H1 (cell line): Measurements from ENCODE around the gene CCDC179. TPM values are rescaled to one million over a fixed set of nuclear protein-coding genes. Genes with fewer than 3 reads are reported as not detected.

ENCODE experiments used
- CTCF ChIA-PET: fragments of 300-600 bp; sonication (Branson Sonifier 250); formaldehyde crosslinking; loops from one replicate; lab custom pipeline; 2021; ENCODE audit not compliant: partially characterized antibody; lab: Charles Lee
- POLR2A ChIA-PET: fragments of 300-600 bp; sonication (Branson Sonifier 250); formaldehyde crosslinking; loops from one replicate; lab custom pipeline; 2021; ENCODE audit warnings: inconsistent platforms; ENCODE audit not compliant: partially characterized antibody; lab: Charles Lee
- DNase-seq, 2 experiments: peaks; one replicate each; pipeline versions ENCODE4 v3.0.0 to v3.0.0-alpha.2; 2010 to 2022; ENCODE audit warnings: low spot score in 2 of 2, low read depth in 1 of 2, mixed read lengths in 1 of 2
- FAIRE-seq: peaks from 2 replicates; lab custom pipeline; 2011; peaks lifted over from hg19 to GRCh38; lab: Jason Lieb, UNC
- H2AFZ ChIP-seq: 2 replicates; pipeline ENCODE4 v1.8.1; 2012; ENCODE audit warnings: low read length, inconsistent platforms
- H2AK5ac ChIP-seq: 2 replicates; pipeline ENCODE4 v1.6.1; 2013; ENCODE audit warnings: low read depth, low read length
- H2BK120ac ChIP-seq: replicated peaks from 2 replicates; pipeline ENCODE3; 2013; ENCODE audit warnings: low read depth, low read length, inconsistent platforms
- H2BK12ac ChIP-seq: 2 replicates; pipeline ENCODE4 v1.6.1; 2013; ENCODE audit warnings: low read depth, low read length
- H2BK15ac ChIP-seq: 2 replicates; pipeline ENCODE4 v1.6.1; 2013; ENCODE audit warnings: low read length
- H2BK20ac ChIP-seq: 2 replicates; pipeline ENCODE4 v1.6.1; 2013; ENCODE audit warnings: low read length
- H2BK5ac ChIP-seq: 2 replicates; pipeline ENCODE4 v1.6.1; 2013; ENCODE audit warnings: low read depth, low read length
- H3K14ac ChIP-seq: 2 replicates; pipeline ENCODE4 v1.6.1; 2013; ENCODE audit warnings: inconsistent platforms; ENCODE audit not compliant: insufficient read length
- H3K18ac ChIP-seq: 2 replicates; pipeline ENCODE4 v1.6.1; 2013; ENCODE audit warnings: low read length; ENCODE audit errors: extremely low read depth
- H3K23ac ChIP-seq: 2 replicates; pipeline ENCODE4 v1.6.1; 2013; ENCODE audit warnings: inconsistent platforms; ENCODE audit not compliant: insufficient read length
- H3K23me2 ChIP-seq: 2 replicates; pipeline ENCODE4 v1.6.1; 2013; ENCODE audit warnings: low read depth, low read length
- H3K27ac ChIP-seq: 2 replicates; pipeline ENCODE4 v1.6.1; 2011; ENCODE audit warnings: low read depth, low read length, inconsistent platforms
- H3K27me3 ChIP-seq, 4 experiments: replicated peaks in 1 of 4; 1 replicate in 1 of 4; 2 replicates in 3 of 4; pipeline versions ENCODE4 v1.6.1 to v1.8.1; 2011 to 2013; ENCODE audit warnings: low read length in 3 of 4, mild to moderate bottlenecking in 3 of 4, inconsistent platforms in 2 of 4, mixed read lengths in 2 of 4, moderate library complexity in 1 of 4; ENCODE audit not compliant: control insufficient read depth in 3 of 4, insufficient read depth in 3 of 4; ENCODE audit errors: extremely low read depth in 1 of 4
- H3K36me3 ChIP-seq, 4 experiments: 2 replicates each; pipeline versions ENCODE4 v1.6.1 to v1.8.1; 2011 to 2013; ENCODE audit warnings: mild to moderate bottlenecking in 4 of 4, low read length in 3 of 4, moderate library complexity in 2 of 4, control low read depth in 1 of 4, inconsistent platforms in 1 of 4; ENCODE audit not compliant: insufficient read depth in 4 of 4, control insufficient read depth in 2 of 4
- H3K4ac ChIP-seq: replicated peaks from 2 replicates; pipeline ENCODE3; 2013; ENCODE audit warnings: low read length, low read depth, mixed read lengths, inconsistent platforms; ENCODE audit not compliant: insufficient read length
- H3K4me1 ChIP-seq, 4 experiments: replicated peaks in 1 of 4; 1 replicate in 1 of 4; 2 replicates in 3 of 4; pipeline versions ENCODE4 v1.6.1 to v1.8.1; 2011 to 2013; ENCODE audit warnings: low read length in 3 of 4, inconsistent platforms in 2 of 4, mixed read lengths in 1 of 4; ENCODE audit not compliant: insufficient read depth in 4 of 4, control insufficient read depth in 3 of 4
- H3K4me2 ChIP-seq, 2 experiments: 2 replicates each; pipeline versions ENCODE4 v1.6.1 to v1.8.1; 2011 to 2013; ENCODE audit warnings: low read depth in 2 of 2, low read length in 2 of 2, control low read depth in 1 of 2, inconsistent platforms in 1 of 2, mild to moderate bottlenecking in 1 of 2; ENCODE audit not compliant: insufficient read depth in 1 of 2
- H3K4me3 ChIP-seq, 4 experiments: fragments of 200-600, 300-600 bp in 1 of 4; sonication (generic), shearing (Covaris generic), sonication (Bioruptor Twin) in 1 of 4; 2 replicates each; pipeline versions ENCODE4 v1.5.1 to v1.8.1; 2011 to 2016; ENCODE audit warnings: low read length in 4 of 4, low read depth in 3 of 4, control low read depth in 2 of 4, inconsistent platforms in 2 of 4, mild to moderate bottlenecking in 2 of 4, mixed read lengths in 1 of 4, moderate library complexity in 1 of 4; ENCODE audit not compliant: insufficient read depth in 2 of 4; ENCODE audit errors: extremely low read depth in 1 of 4
- H3K56ac ChIP-seq: replicated peaks from 2 replicates; pipeline ENCODE3; 2013; ENCODE audit warnings: low read depth, mild to moderate bottlenecking, mixed read lengths, low read length, inconsistent platforms; ENCODE audit not compliant: insufficient read length
- H3K79me1 ChIP-seq: 2 replicates; pipeline ENCODE4 v1.6.1; 2013; ENCODE audit warnings: low read depth, low read length, control low read depth
- H3K79me2 ChIP-seq, 2 experiments: 2 replicates each; pipeline versions ENCODE4 v1.6.1 to v1.8.1; 2012 to 2013; ENCODE audit warnings: low read length in 2 of 2, mild to moderate bottlenecking in 2 of 2, inconsistent platforms in 1 of 2; ENCODE audit not compliant: insufficient read depth in 2 of 2, control insufficient read depth in 1 of 2
- H3K9ac ChIP-seq, 4 experiments: replicated peaks in 1 of 4; 1 replicate in 1 of 4; 2 replicates in 3 of 4; pipeline versions ENCODE4 v1.6.1 to v1.8.1; 2011 to 2013; ENCODE audit warnings: low read depth in 3 of 4, low read length in 3 of 4, control low read depth in 2 of 4, mild to moderate bottlenecking in 2 of 4, moderate library complexity in 2 of 4, inconsistent platforms in 1 of 4; ENCODE audit errors: extremely low read depth in 1 of 4
- H3K9me3 ChIP-seq, 2 experiments: 2 replicates each; pipeline versions ENCODE4 v1.6.1 to v1.8.1; 2012 to 2013; ENCODE audit warnings: mild to moderate bottlenecking in 2 of 2, moderate library complexity in 2 of 2, control low read depth in 1 of 2, inconsistent platforms in 1 of 2, low read depth in 1 of 2, low read length in 1 of 2, mixed read lengths in 1 of 2; ENCODE audit not compliant: insufficient read depth in 2 of 2
- H4K20me1 ChIP-seq, 2 experiments: replicated peaks in 1 of 2; 2 replicates each; pipeline versions ENCODE3 to v1.8.1; 2011 to 2013; ENCODE audit warnings: inconsistent platforms in 2 of 2, low read length in 2 of 2, mild to moderate bottlenecking in 1 of 2; ENCODE audit not compliant: insufficient read depth in 2 of 2, control insufficient read depth in 1 of 2
- H4K5ac ChIP-seq: 2 replicates; pipeline ENCODE4 v1.6.1; 2013; ENCODE audit warnings: low read length, low read depth, mixed read lengths, inconsistent platforms; ENCODE audit not compliant: insufficient read length
- H4K8ac ChIP-seq: 2 replicates; pipeline ENCODE4 v1.8.0; 2013; ENCODE audit warnings: mild to moderate bottlenecking, moderate library complexity, low read length, inconsistent platforms; ENCODE audit not compliant: insufficient read depth; ENCODE audit errors: extremely low read depth
- H4K91ac ChIP-seq: replicated peaks from 2 replicates; pipeline ENCODE3; 2013; ENCODE audit warnings: low read length, mixed read lengths, inconsistent platforms; ENCODE audit not compliant: insufficient read length
- BACH1 ChIP-seq: IDR thresholded peaks from 2 replicates; pipeline ENCODE4 v1.6.1; 2012; ENCODE audit warnings: low read length, improper control_type of control experiment
- CHD1 ChIP-seq: IDR thresholded peaks from 2 replicates; pipeline ENCODE4 v1.6.1; 2012; ENCODE audit warnings: low read depth, low read length, improper control_type of control experiment
- CHD2 ChIP-seq: IDR thresholded peaks from 2 replicates; pipeline ENCODE4 v1.6.1; 2012; ENCODE audit warnings: low read length, improper control_type of control experiment
- FOSL1 ChIP-seq: IDR thresholded peaks from 2 replicates; pipeline ENCODE4 v1.6.1; 2011; ENCODE audit warnings: mild to moderate bottlenecking, low read depth, low read length, moderate library complexity; ENCODE audit not compliant: insufficient read depth
- KDM1A ChIP-seq: fragments of 200-600, 300-600 bp; sonication (generic); IDR thresholded peaks from 2 replicates; pipeline ENCODE4 v1.7.1; 2016; ENCODE audit warnings: mild to moderate bottlenecking, low read length, borderline replicate concordance
- MAX ChIP-seq: IDR thresholded peaks from 2 replicates; pipeline ENCODE4 v1.6.1; 2012; ENCODE audit warnings: inconsistent platforms
- NRF1 ChIP-seq: IDR thresholded peaks from 2 replicates; pipeline ENCODE4 v1.6.1; 2011; ENCODE audit warnings: mild to moderate bottlenecking, low read depth, low read length, improper control_type of control experiment
- POU5F1 ChIP-seq: IDR thresholded peaks from 2 replicates; pipeline ENCODE4 v1.6.1; 2011; ENCODE audit warnings: low read depth, mild to moderate bottlenecking, low read length, moderate library complexity
- RAD21 ChIP-seq, 2 experiments: IDR thresholded peaks in 1 of 2; conservative IDR thresholded peaks in 1 of 2; 2 replicates each; pipeline ENCODE4 v1.6.1; 2011; ENCODE audit warnings: low read depth in 2 of 2, low read length in 2 of 2, improper control_type of control experiment in 1 of 2, inconsistent platforms in 1 of 2, mild to moderate bottlenecking in 1 of 2, moderate library complexity in 1 of 2
- SP1 ChIP-seq: IDR thresholded peaks from 2 replicates; pipeline ENCODE4 v1.6.1; 2011; ENCODE audit warnings: low read depth, low read length
- USF2 ChIP-seq: IDR thresholded peaks from 2 replicates; pipeline ENCODE4 v1.6.1; 2011; ENCODE audit warnings: low read length, improper control_type of control experiment
- WGBS, 2 experiments: shearing (Covaris generic) in 1 of 2; methylation state at CpG; one replicate each; pipeline versions ENCODE4 v1.1.6 to v1.1.7; 2013 to 2015; ENCODE audit warnings: low lambda C conversion rate in 2 of 2, mixed read lengths in 2 of 2, inconsistent platforms in 1 of 2, low coverage in 1 of 2, missing lambda C conversion rate in 1 of 2; ENCODE audit not compliant: insufficient replicate concordance in 2 of 2, insufficient coverage in 1 of 2, insufficient read length in 1 of 2; ENCODE audit errors: extremely low coverage in 1 of 2, missing lambda C conversion rate in 1 of 2; 5-methylcytosine and 5-hydroxymethylcytosine counted together
- polyA plus RNA-seq, 7 experiments: library from polyadenylated mRNA; depleted of rRNA in 3 of 7; stranded (reverse) in 5 of 7; unstranded in 2 of 7; fragments of >200 nt in 5 of 7; fragments of 200-250 nt in 2 of 7; gene quantifications; 1 replicate in 5 of 7; 2 replicates in 1 of 7; 4 replicates in 1 of 7; pipeline versions ENCODE4 v1.2.1 to v1.2.3, GENCODE V29; 2011 to 2013; ENCODE audit warnings: missing spikeins in 2 of 7, mixed read lengths in 2 of 7
- total RNA-seq: library from RNA; stranded (reverse); fragmentation: NEBNext Ultra II Directional; extraction: Animal tissue kit (Norgen Biotek cat#: 25700); gene quantifications from 2 replicates; pipeline ENCODE4 v1.2.1, GENCODE V29; 2021

The CCDC179 gene
- total and polyA plus RNA-seq, 2 of the 8 experiments (the other 6 are each of a cell fraction or from before 2014, with no cell fraction given): not detected

GRCh38 chr11:22798901-22799300 lies 61.4 kb downstream of the CCDC179 start:
- no peak overlapping the region for H3K27ac ChIP-seq
- 87% methylated on average over 1 of the region's 1 CpG; no CpG with 5 or more reads in 1 of the 2 experiments for WGBS, 2 experiments
- no peak overlapping the region for H2AFZ ChIP-seq
- H2BK120ac ChIP-seq: no peak overlapping the region
- CTCF ChIA-PET: interaction anchor here (0.6 to 2.9 kb wide), 2 partner anchors 11 to 13 kb away, joined by 3 to 14 read pairs; no protein-coding TSS in a partner anchor
- no peak overlapping the region for H4K91ac ChIP-seq
- H2BK20ac ChIP-seq: no peak overlapping the region
- H3K4me1 ChIP-seq: no peaks in the 10 kb centered on the region
- no peak overlapping the region for H3K4me2 ChIP-seq
- no peak overlapping the region for H3K4me3 ChIP-seq
- no peak for FAIRE-seq
- no peaks in the 10 kb centered on the region for H3K36me3 ChIP-seq
- no peaks in the 10 kb centered on the region for H3K23me2 ChIP-seq
- H3K9me3 ChIP-seq: no peaks in the 10 kb centered on the region
- no peak overlapping the region for H4K5ac ChIP-seq
- no peak overlapping the region for H4K8ac ChIP-seq
- no peak for TF ChIP-seq RAD21 (IDR thresholded peaks at IDR 0.05 in 1 of 2, conservative IDR thresholded peaks at IDR 0.05 in 1 of 2; ENCODE audit: low read depth in 2 of 2, low read length in 2 of 2)
- TF ChIP-seq KDM1A: no peak
- no peak for TF ChIP-seq CHD1
- no peak for TF ChIP-seq USF2
- no peak for TF ChIP-seq CHD2
- no peak for TF ChIP-seq MAX
- TF ChIP-seq FOSL1: no peak
- no peak for TF ChIP-seq NRF1
- no peak for TF ChIP-seq BACH1
- TF ChIP-seq SP1: no peak
- no peak for TF ChIP-seq POU5F1
- TF ChIP-seq, all 59 proteins: peak for 0
- H3K79me2 ChIP-seq: no peaks in the 10 kb centered on the region
- no peak overlapping the region for H3K23ac ChIP-seq
- H4K20me1 ChIP-seq: no peaks in the 10 kb centered on the region
- H2BK12ac ChIP-seq: no peak overlapping the region
- POLR2A ChIA-PET: no interaction called here
- no peak overlapping the region for H3K14ac ChIP-seq
- no peak overlapping the region for H3K18ac ChIP-seq
- H2BK15ac ChIP-seq: no peak overlapping the region
- no peaks in the 10 kb centered on the region for H3K27me3 ChIP-seq
- H3K4ac ChIP-seq: no peak overlapping the region
- no peak overlapping the region for H3K56ac ChIP-seq
- no peak overlapping the region for H2AK5ac ChIP-seq
- DNase-seq: no peak
- no peak overlapping the region for H3K9ac ChIP-seq
- no peaks in the 10 kb centered on the region for H3K79me1 ChIP-seq
- H2BK5ac ChIP-seq: no peak overlapping the region
